NCI-H226 (cell line): ENCODE measurements around the gene MYADML2.

Experiments
- DNase-seq: peaks from one replicate; pipeline ENCODE4 v3.0.0-alpha.2; 2015

Gene MYADML2

GRCh38 chr17:81977211-81977808 is 30.3 kb upstream of the MYADML2 start, which contains the start of gene ASPSCR1:
ASPSCR1 (plus strand) TSS chr17:81977629; CDS start chr17:81977647, 18 bp downstream.
- DNase-seq = peak; percentile 76

GRCh38 chr17:81976332-81977210 is 29.5 kb upstream of the MYADML2 start:
- peak; percentile 38 for DNase-seq

- DNase-seq = no peak
These were observed 26.4 kb upstream of the MYADML2 start for GRCh38 chr17:81973432-81973831.

GRCh38 chr17:81968850-81969812 is 22.1 kb upstream of the MYADML2 start:
- no peak for DNase-seq

- no peak for DNase-seq
These were observed 21.3 kb upstream of the MYADML2 start for GRCh38 chr17:81968396-81968745.

- no peak for DNase-seq
These were observed 20.7 kb upstream of the MYADML2 start for GRCh38 chr17:81967533-81968395.

- DNase-seq = no peak
These were observed 20.2 kb upstream of the MYADML2 start for GRCh38 chr17:81967244-81967532.

- DNase-seq = no peak
These were observed 19.6 kb upstream of the MYADML2 start for GRCh38 chr17:81966343-81967243.

- DNase-seq = no peak
These were observed 17.2 kb upstream of the MYADML2 start for GRCh38 chr17:81964081-81964849.

GRCh38 chr17:81962499-81963441 is 15.7 kb upstream of the MYADML2 start:
- DNase-seq = no peak

- DNase-seq = no peak
These were observed 14.8 kb upstream of the MYADML2 start for GRCh38 chr17:81961521-81962498.

- peak; percentile 26 for DNase-seq
These were observed 14.1 kb upstream of the MYADML2 start, which contains the start of gene NOTUM for GRCh38 chr17:81961087-81961511. NOTUM (minus strand) TSS chr17:81961187; CDS start chr17:81960909, 278 bp downstream.

- no peak for DNase-seq
These were observed 13.3 kb upstream of the MYADML2 start for GRCh38 chr17:81960130-81960958.

- DNase-seq = peak; percentile 47
These were observed 12.5 kb upstream of the MYADML2 start for GRCh38 chr17:81959362-81960129.

- no peak for DNase-seq
These were observed 11.8 kb upstream of the MYADML2 start for GRCh38 chr17:81958633-81959342.
